Endothelial cell (in vitro differentiated cells): ENCODE results near the gene AKAP13. TPM values are rescaled to one million over a fixed set of nuclear protein-coding genes. Genes with fewer than 3 reads are reported as not detected.
A peak's percentile ranks its signal among the peaks of the same experiment; 100 is the strongest.

Experiments used
- DNase-seq: peaks from one replicate; pipeline ENCODE4 v3.0.0; 2021; ENCODE audit warnings: low spot score
- H3K27ac Mint-ChIP-seq: one replicate; pipeline ENCODE4 v1.8.0; 2021; ENCODE audit warnings: mixed read lengths, inconsistent platforms; ENCODE audit not compliant: unreplicated experiment
- H3K27me3 Mint-ChIP-seq: one replicate; pipeline ENCODE4 v1.8.0; 2021; ENCODE audit warnings: mild to moderate bottlenecking, moderate library complexity, mixed read lengths, inconsistent platforms; ENCODE audit not compliant: unreplicated experiment
- H3K36me3 Mint-ChIP-seq: one replicate; pipeline ENCODE4 v1.8.0; 2021; ENCODE audit warnings: mild to moderate bottlenecking, low read depth, mixed read lengths, inconsistent platforms; ENCODE audit not compliant: unreplicated experiment
- H3K4me1 Mint-ChIP-seq: one replicate; pipeline ENCODE4 v1.8.0; 2021; ENCODE audit warnings: mild to moderate bottlenecking, mixed read lengths, inconsistent platforms; ENCODE audit not compliant: unreplicated experiment
- H3K4me3 Mint-ChIP-seq: one replicate; pipeline ENCODE4 v1.8.0; 2021; ENCODE audit warnings: mild to moderate bottlenecking, mixed read lengths, inconsistent platforms; ENCODE audit not compliant: unreplicated experiment
- H3K9me3 Mint-ChIP-seq: one replicate; pipeline ENCODE4 v1.8.0; 2021; ENCODE audit warnings: mixed read lengths, inconsistent platforms; ENCODE audit not compliant: unreplicated experiment
- total RNA-seq: library from RNA; stranded (reverse); fragmentation: NEBNext Ultra II Directional; extraction: Animal tissue kit (Norgen Biotek cat#: 25700); gene quantifications from one replicate; pipeline ENCODE4 v1.2.1, GENCODE V29; 2021; ENCODE audit not compliant: unreplicated experiment
- TF ChIP-seq, protein P1 (sequence below): fragments of 200-600 bp; sonication (generic); IDR thresholded peaks from one replicate; pipeline ENCODE4 v1.5.0; 2021; ENCODE audit warnings: antibody characterized with exemption; ENCODE audit not compliant: unreplicated experiment

Gene AKAP13
- total RNA-seq, 1 donor from 2014 or later, result 249 TPM

DNA sequence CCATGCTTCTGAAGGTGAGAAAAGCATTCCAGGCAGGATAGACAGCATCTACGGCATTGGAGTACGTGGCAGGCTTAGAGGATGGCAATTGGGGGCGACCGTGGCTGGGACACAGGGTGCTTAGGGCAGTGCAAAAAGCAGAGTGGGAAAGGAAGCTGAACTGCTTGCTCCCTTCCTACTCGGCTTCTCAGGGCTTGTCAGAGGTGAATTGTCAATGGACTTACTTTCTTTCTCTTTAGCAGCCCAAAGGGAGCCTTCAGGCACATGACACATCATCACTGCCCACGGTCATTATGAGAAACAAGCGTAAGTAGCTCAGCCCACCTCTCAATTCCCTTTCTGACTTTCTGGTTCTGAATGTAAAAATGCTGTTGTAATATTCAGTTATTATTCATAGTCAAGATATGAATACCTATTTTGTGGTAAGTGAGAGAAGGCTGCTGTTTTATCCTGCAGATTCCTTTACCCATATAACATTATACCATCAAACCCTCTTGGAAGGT, 330.0 kb downstream of the AKAP13 start:
- H3K4me3 Mint-ChIP-seq, result no peak overlapping the region
- no peaks in the 10 kb centered on the region for H3K9me3 Mint-ChIP-seq
- peaks cover 46% of the 10 kb centered on the region for H3K36me3 Mint-ChIP-seq
- H3K27ac Mint-ChIP-seq, result peak overlapping the region; percentile 49
- DNase-seq, result no peak
- peaks cover 3% of the 10 kb centered on the region for H3K27me3 Mint-ChIP-seq
- TF ChIP-seq, protein P1, sequence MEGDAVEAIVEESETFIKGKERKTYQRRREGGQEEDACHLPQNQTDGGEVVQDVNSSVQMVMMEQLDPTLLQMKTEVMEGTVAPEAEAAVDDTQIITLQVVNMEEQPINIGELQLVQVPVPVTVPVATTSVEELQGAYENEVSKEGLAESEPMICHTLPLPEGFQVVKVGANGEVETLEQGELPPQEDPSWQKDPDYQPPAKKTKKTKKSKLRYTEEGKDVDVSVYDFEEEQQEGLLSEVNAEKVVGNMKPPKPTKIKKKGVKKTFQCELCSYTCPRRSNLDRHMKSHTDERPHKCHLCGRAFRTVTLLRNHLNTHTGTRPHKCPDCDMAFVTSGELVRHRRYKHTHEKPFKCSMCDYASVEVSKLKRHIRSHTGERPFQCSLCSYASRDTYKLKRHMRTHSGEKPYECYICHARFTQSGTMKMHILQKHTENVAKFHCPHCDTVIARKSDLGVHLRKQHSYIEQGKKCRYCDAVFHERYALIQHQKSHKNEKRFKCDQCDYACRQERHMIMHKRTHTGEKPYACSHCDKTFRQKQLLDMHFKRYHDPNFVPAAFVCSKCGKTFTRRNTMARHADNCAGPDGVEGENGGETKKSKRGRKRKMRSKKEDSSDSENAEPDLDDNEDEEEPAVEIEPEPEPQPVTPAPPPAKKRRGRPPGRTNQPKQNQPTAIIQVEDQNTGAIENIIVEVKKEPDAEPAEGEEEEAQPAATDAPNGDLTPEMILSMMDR, result no peak
- peaks cover 37% of the 10 kb centered on the region for H3K4me1 Mint-ChIP-seq

DNA sequence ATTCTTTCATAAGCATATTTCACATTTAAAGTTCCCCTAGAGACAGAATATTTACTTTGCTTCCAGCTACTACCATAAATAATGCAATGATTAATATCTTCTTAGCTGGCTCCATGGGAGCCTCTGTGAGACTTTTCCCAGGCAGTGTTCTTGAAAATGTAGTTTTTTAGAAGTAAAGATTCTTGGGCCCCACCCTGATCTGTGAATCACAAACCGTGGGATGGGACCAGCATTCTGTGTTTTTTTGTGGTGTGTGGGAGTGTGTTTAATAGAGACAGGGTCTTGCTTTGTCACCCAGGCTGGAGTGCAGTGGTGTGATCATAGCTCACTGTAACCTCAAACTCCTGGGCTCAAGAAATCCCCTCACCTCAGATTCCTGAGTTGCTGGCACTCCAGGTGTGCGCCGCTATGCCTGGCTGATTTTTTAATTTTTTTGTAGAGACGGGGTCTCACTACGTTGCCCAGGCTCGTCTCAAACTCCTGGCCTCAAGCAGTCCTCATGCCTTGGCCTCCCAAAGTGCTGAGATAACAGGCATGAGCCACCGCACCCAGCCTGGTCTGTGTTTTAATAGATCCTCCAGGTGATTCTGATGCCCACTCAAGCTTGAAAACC, 331.3 kb downstream of the AKAP13 start:
- no peaks in the 10 kb centered on the region for H3K9me3 Mint-ChIP-seq
- H3K4me1 Mint-ChIP-seq, result peaks cover 25% of the 10 kb centered on the region
- no peaks in the 10 kb centered on the region for H3K27me3 Mint-ChIP-seq
- H3K27ac Mint-ChIP-seq, result peak overlapping the region; percentile 74
- peak overlapping the region; percentile 48 for H3K4me3 Mint-ChIP-seq
- peaks cover 47% of the 10 kb centered on the region for H3K36me3 Mint-ChIP-seq
- TF ChIP-seq, protein P1, result no peak
- no peak for DNase-seq

DNA sequence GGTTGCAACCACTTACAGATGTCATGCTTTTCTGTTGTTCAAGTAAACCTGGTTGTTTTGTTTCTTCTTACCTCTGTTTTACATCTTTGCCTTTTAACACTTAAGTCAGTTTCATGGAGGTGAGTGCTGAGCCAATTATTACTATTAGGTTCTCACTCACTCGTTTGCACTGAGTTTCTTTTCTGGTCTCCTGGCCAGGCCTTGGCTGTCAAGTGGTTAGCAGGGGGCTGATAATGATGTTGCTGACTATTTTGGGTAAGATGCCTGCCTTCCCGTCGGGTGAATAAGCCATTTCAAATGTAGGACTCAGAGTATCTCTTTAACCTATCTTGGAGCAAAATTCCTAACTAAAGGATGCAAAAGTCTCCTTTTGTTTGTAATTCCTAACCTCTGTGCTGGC, 335.9 kb downstream of the AKAP13 start:
- Mint-ChIP-seq H3K9me3 (no peaks in the 10 kb centered on the region), H3K4me1 (no peaks in the 10 kb centered on the region), H3K36me3 (peaks cover 50% of the 10 kb centered on the region), H3K27ac (peak overlapping the region; percentile 50), H3K27me3 (no peaks in the 10 kb centered on the region), H3K4me3 (peak overlapping the region; percentile 31)
- DNase-seq, result no peak
- TF ChIP-seq, protein P1, result no peak

DNA sequence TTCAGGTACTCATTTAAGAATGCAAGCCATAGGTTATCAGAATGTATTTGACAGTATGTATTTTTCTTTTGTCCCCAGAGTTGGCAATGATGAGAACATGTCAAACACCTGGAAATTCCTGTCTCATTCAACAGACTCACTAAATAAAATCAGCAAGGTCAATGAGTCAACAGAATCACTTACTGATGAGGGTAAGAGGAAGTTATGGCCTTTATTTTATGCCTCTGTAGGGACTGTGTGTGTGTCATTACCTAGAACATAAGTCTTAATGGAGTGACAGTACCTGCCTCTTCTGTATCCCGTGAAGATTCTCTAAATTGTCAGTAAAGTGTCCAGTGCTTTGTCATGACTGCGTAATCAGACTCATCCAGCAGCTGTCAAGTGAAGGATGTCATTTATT, 336.8 kb downstream of the AKAP13 start:
- TF ChIP-seq, protein P1, result no peak
- Mint-ChIP-seq H3K4me3 (peak overlapping the region; percentile 26), H3K27ac (no peak overlapping the region), H3K36me3 (peaks cover 52% of the 10 kb centered on the region), H3K9me3 (no peaks in the 10 kb centered on the region), H3K27me3 (no peaks in the 10 kb centered on the region), H3K4me1 (no peaks in the 10 kb centered on the region)
- no peak for DNase-seq

DNA sequence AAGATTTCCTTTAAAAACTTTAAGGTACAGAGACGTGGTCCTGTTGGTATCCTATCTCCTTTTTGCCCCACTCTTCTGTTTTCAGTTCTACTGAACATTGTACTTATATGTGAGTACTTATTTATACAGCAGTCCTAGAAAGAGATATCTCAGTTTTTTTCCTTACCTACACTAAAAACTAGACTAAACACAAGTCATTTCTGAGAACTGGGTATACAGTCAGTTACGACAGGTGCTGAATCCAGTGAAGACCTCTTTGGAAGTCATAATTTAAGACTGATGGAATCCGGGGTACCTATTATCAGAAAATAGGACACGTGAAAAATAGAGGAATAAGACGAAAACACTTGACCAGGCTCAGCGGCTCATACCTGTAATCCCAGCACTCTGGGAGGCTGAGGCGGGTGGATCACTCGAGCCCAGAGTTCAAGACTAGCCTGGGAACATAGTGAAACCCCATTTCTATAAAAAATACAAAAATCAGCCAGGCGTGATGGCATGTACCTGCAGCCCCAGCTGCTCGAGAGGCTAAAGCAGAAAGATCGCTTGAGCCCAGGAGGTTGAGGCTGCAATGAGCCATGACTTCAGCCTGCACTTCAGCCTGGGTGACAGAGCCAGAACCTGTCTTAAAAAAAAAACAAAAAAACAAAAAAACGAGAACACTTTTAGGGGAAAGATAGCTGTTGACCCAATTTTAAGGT, 338.0 kb downstream of the AKAP13 start:
- Mint-ChIP-seq H3K4me1 (no peaks in the 10 kb centered on the region), H3K27me3 (no peaks in the 10 kb centered on the region), H3K27ac (no peak overlapping the region), H3K36me3 (peaks cover 54% of the 10 kb centered on the region), H3K9me3 (no peaks in the 10 kb centered on the region), H3K4me3 (no peak overlapping the region)
- TF ChIP-seq, protein P1, result no peak
- no peak for DNase-seq
